HepG2 (cell line): ENCODE data around the gene EDC3. TPM values are rescaled to one million over a fixed set of nuclear protein-coding genes. Genes with fewer than 3 reads are reported as not detected.

Experiments
- HCFC1 ChIP-seq: fragments of 150-350 bp; IDR thresholded peaks from 2 replicates; pipeline ENCODE4 v1.6.1; 2014; ENCODE audit warnings: low read depth, low read length
- HDAC2 ChIP-seq: sonication (generic); formaldehyde crosslinking; IDR thresholded peaks from 2 replicates; pipeline ENCODE4 v1.4.0; 2020; ENCODE audit warnings: missing genetic modification reagents
- NR0B2 ChIP-seq: sonication (generic); formaldehyde crosslinking; IDR thresholded peaks from 2 replicates; pipeline ENCODE4 v1.4.0; 2020; ENCODE audit warnings: mild to moderate bottlenecking, missing genetic modification reagents
- POGZ ChIP-seq: sonication (generic); formaldehyde crosslinking; IDR thresholded peaks from 2 replicates; pipeline ENCODE4 v1.4.0; 2020; ENCODE audit warnings: mild to moderate bottlenecking, missing genetic modification reagents
- RBFOX2 ChIP-seq: fragments of 200-400 bp; formaldehyde crosslinking; IDR thresholded peaks from 2 replicates; pipeline ENCODE4 v1.6.1; 2017; ENCODE audit warnings: low read depth, mild to moderate bottlenecking, low read length
- ZNF264 ChIP-seq: sonication (generic); formaldehyde crosslinking; IDR thresholded peaks from 2 replicates; pipeline ENCODE4 v1.4.0; 2020; ENCODE audit warnings: missing genetic modification reagents
- ZNF34 ChIP-seq: sonication (generic); formaldehyde crosslinking; IDR thresholded peaks from 2 replicates; pipeline ENCODE4 v1.4.0; 2020; ENCODE audit warnings: mild to moderate bottlenecking, missing genetic modification reagents, borderline replicate concordance
- ZNF691 ChIP-seq: sonication (generic); formaldehyde crosslinking; IDR thresholded peaks from 2 replicates; pipeline ENCODE4 v1.4.0; 2020; ENCODE audit warnings: missing genetic modification reagents, low read depth, mild to moderate bottlenecking, borderline replicate concordance
- ZNF781 ChIP-seq: sonication (generic); formaldehyde crosslinking; IDR thresholded peaks from 2 replicates; pipeline ENCODE4 v1.5.1; 2020; ENCODE audit warnings: borderline replicate concordance, mild to moderate bottlenecking, missing genetic modification reagents; ENCODE audit errors: not compliant biosample characterization
- ZNF790 ChIP-seq: sonication (generic); formaldehyde crosslinking; IDR thresholded peaks from 2 replicates; pipeline ENCODE4 v1.8.0; 2022; ENCODE audit warnings: missing genetic modification reagents, mild to moderate bottlenecking, borderline replicate concordance
- ZNF841 ChIP-seq: sonication (generic); formaldehyde crosslinking; IDR thresholded peaks from 2 replicates; pipeline ENCODE4 v1.8.1; 2023; ENCODE audit warnings: missing genetic modification reagents, borderline replicate concordance
- ZZZ3 ChIP-seq: sonication (generic); formaldehyde crosslinking; IDR thresholded peaks from 2 replicates; pipeline ENCODE4 v1.4.0; 2020; ENCODE audit warnings: missing genetic modification reagents, mild to moderate bottlenecking, borderline replicate concordance
- polyA plus RNA-seq, 8 experiments: library from polyadenylated mRNA; depleted of rRNA in 3 of 8; stranded (reverse) in 7 of 8; unstranded in 1 of 8; fragments of >200 nt; fragmentation: Illumina TruSeq in 4 of 8; extraction: Trizol in 4 of 8; gene quantifications; 2 replicates each; pipeline versions ENCODE4 v1.2.1 to v1.2.3, GENCODE V29; 2011 to 2016; ENCODE audit warnings: low read depth in 4 of 8, missing spikeins in 1 of 8, mixed read lengths in 1 of 8; ENCODE audit not compliant: insufficient read depth in 1 of 8
- total RNA-seq, 5 experiments: library from RNA; depleted of rRNA; stranded (reverse); fragments of >200 nt; fragmentation: Illumina TruSeq; extraction: Trizol; gene quantifications; 2 replicates each; pipeline ENCODE4 v1.2.3, GENCODE V29; 2016; ENCODE audit warnings: low read depth in 1 of 5
- TF ChIP-seq, protein P1 (sequence below), 2 experiments: sonication (generic) in 1 of 2; formaldehyde crosslinking in 1 of 2; IDR thresholded peaks; 2 replicates each; pipeline versions ENCODE4 v1.6.1 to v1.9.0; 2014 to 2022; ENCODE audit warnings: antibody characterized with exemption in 1 of 2, borderline replicate concordance in 1 of 2, inconsistent platforms in 1 of 2, low read depth in 1 of 2, missing genetic modification reagents in 1 of 2
- TF ChIP-seq, protein P2 (sequence below): sonication (generic); formaldehyde crosslinking; IDR thresholded peaks from 2 replicates; pipeline ENCODE4 v1.4.0; 2020; ENCODE audit warnings: missing genetic modification reagents, borderline replicate concordance
- TF ChIP-seq, protein P3 (sequence below): sonication (generic); formaldehyde crosslinking; IDR thresholded peaks from 2 replicates; pipeline ENCODE4 v1.8.0; 2022; ENCODE audit warnings: missing genetic modification reagents, mild to moderate bottlenecking, borderline replicate concordance

The EDC3 gene
- total and polyA plus RNA-seq, 2 of the 13 experiments (the other 11 are each of a cell fraction or from before 2014, with no cell fraction given) = 17.4 to 32.0 TPM

GRCh38 chr15:74614744-74615507 is 80.9 kb downstream of the EDC3 start (continued):
- TF ChIP-seq, protein P1, sequence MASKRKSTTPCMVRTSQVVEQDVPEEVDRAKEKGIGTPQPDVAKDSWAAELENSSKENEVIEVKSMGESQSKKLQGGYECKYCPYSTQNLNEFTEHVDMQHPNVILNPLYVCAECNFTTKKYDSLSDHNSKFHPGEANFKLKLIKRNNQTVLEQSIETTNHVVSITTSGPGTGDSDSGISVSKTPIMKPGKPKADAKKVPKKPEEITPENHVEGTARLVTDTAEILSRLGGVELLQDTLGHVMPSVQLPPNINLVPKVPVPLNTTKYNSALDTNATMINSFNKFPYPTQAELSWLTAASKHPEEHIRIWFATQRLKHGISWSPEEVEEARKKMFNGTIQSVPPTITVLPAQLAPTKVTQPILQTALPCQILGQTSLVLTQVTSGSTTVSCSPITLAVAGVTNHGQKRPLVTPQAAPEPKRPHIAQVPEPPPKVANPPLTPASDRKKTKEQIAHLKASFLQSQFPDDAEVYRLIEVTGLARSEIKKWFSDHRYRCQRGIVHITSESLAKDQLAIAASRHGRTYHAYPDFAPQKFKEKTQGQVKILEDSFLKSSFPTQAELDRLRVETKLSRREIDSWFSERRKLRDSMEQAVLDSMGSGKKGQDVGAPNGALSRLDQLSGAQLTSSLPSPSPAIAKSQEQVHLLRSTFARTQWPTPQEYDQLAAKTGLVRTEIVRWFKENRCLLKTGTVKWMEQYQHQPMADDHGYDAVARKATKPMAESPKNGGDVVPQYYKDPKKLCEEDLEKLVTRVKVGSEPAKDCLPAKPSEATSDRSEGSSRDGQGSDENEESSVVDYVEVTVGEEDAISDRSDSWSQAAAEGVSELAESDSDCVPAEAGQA (IDR thresholded peaks at IDR 0.05; ENCODE audit: low read depth) = no peak
- TF ChIP-seq, protein P1 (CRISPR knock-in tag; IDR thresholded peaks at IDR 0.05; ENCODE audit: borderline replicate concordance) = no peak
- TF ChIP-seq POGZ (CRISPR knock-in tag) = no peak; the same call in 1 of the 2 replicates
- TF ChIP-seq ZZZ3 (CRISPR knock-in tag) = no peak; the same call in 1 of the 2 replicates
- 0 out of 2 replicates have a peak, but pooled peaks have one; percentile 14 for TF ChIP-seq ZNF691 (CRISPR knock-in tag)
- no peak for TF ChIP-seq ZNF841 (CRISPR knock-in tag)
- no peak for TF ChIP-seq NR0B2 (CRISPR knock-in tag)
- TF ChIP-seq ZNF790 = no peak
- TF ChIP-seq, protein P2, sequence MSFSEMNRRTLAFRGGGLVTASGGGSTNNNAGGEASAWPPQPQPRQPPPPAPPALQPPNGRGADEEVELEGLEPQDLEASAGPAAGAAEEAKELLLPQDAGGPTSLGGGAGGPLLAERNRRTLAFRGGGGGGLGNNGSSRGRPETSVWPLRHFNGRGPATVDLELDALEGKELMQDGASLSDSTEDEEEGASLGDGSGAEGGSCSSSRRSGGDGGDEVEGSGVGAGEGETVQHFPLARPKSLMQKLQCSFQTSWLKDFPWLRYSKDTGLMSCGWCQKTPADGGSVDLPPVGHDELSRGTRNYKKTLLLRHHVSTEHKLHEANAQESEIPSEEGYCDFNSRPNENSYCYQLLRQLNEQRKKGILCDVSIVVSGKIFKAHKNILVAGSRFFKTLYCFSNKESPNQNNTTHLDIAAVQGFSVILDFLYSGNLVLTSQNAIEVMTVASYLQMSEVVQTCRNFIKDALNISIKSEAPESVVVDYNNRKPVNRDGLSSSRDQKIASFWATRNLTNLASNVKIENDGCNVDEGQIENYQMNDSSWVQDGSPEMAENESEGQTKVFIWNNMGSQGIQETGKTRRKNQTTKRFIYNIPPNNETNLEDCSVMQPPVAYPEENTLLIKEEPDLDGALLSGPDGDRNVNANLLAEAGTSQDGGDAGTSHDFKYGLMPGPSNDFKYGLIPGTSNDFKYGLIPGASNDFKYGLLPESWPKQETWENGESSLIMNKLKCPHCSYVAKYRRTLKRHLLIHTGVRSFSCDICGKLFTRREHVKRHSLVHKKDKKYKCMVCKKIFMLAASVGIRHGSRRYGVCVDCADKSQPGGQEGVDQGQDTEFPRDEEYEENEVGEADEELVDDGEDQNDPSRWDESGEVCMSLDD (CRISPR knock-in tag) = no peak
- TF ChIP-seq HCFC1 = no peak
- TF ChIP-seq RBFOX2 = peak; percentile 11; the same call in 1 of the 2 replicates
- TF ChIP-seq HDAC2 (CRISPR knock-in tag) = peak; percentile 59; the same call in 1 of the 2 replicates
- no peak for TF ChIP-seq ZNF781 (CRISPR knock-in tag)
- peak; percentile 8; the same call in 1 of the 2 replicates for TF ChIP-seq ZNF264 (CRISPR knock-in tag)
- TF ChIP-seq, protein P3, sequence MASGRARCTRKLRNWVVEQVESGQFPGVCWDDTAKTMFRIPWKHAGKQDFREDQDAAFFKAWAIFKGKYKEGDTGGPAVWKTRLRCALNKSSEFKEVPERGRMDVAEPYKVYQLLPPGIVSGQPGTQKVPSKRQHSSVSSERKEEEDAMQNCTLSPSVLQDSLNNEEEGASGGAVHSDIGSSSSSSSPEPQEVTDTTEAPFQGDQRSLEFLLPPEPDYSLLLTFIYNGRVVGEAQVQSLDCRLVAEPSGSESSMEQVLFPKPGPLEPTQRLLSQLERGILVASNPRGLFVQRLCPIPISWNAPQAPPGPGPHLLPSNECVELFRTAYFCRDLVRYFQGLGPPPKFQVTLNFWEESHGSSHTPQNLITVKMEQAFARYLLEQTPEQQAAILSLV (CRISPR knock-in tag) = no peak
- peak; percentile 45; the same call in 1 of the 2 replicates for TF ChIP-seq ZNF34 (CRISPR knock-in tag)
